A549 (cell line): ENCODE measurements around the gene FAM240B.

Experiments used
- EP300 ChIP-seq, 2 experiments: fragments of >200 bp; sonication (Bioruptor Twin); formaldehyde crosslinking; IDR thresholded peaks; 2 replicates in 1 of 2; 3 replicates in 1 of 2; pipeline ENCODE4 v1.6.1; 2016 to 2017
- HDAC2 ChIP-seq: fragments of 200-600 bp; sonication (generic); IDR thresholded peaks from 2 replicates; pipeline ENCODE4 v1.6.1; 2016
- MAZ ChIP-seq: fragments of 150-350 bp; IDR thresholded peaks from 2 replicates; pipeline ENCODE4 v1.6.1; 2014; ENCODE audit warnings: antibody characterized with exemption, low read depth, low read length, borderline replicate concordance
- NR3C1 ChIP-seq: fragments of >200 bp; sonication (Bioruptor Twin); formaldehyde crosslinking; IDR thresholded peaks from 3 replicates; pipeline ENCODE4 v1.6.1; 2017
- RFX5 ChIP-seq: fragments of 450-650 bp; IDR thresholded peaks from 2 replicates; pipeline ENCODE4 v1.7.1; 2014; ENCODE audit warnings: antibody characterized with exemption, mild to moderate bottlenecking, moderate library complexity
- SMC3 ChIP-seq: fragments of >200 bp; sonication (Bioruptor Twin); formaldehyde crosslinking; IDR thresholded peaks from 3 replicates; pipeline ENCODE4 v1.6.1; 2018; ENCODE audit warnings: inconsistent platforms
- SREBF2 ChIP-seq: fragments of 450-650 bp; IDR thresholded peaks from 2 replicates; pipeline ENCODE4 v1.6.1; 2014; ENCODE audit warnings: mild to moderate bottlenecking, moderate library complexity
- TP53 ChIP-seq: fragments of 250-450 bp; sonication (Bioruptor Pico); IDR thresholded peaks from 2 replicates; pipeline ENCODE4 v1.5.0; 2021; ENCODE audit warnings: mild to moderate bottlenecking, moderate library complexity
- TF ChIP-seq, protein P1 (sequence below): IDR thresholded peaks from 2 replicates; pipeline ENCODE4 v1.6.1; 2012
- TF ChIP-seq, protein P2 (sequence below): fragments of >200 bp; sonication (Bioruptor Twin); formaldehyde crosslinking; IDR thresholded peaks from 3 replicates; pipeline ENCODE4 v1.5.1; 2016

DNA sequence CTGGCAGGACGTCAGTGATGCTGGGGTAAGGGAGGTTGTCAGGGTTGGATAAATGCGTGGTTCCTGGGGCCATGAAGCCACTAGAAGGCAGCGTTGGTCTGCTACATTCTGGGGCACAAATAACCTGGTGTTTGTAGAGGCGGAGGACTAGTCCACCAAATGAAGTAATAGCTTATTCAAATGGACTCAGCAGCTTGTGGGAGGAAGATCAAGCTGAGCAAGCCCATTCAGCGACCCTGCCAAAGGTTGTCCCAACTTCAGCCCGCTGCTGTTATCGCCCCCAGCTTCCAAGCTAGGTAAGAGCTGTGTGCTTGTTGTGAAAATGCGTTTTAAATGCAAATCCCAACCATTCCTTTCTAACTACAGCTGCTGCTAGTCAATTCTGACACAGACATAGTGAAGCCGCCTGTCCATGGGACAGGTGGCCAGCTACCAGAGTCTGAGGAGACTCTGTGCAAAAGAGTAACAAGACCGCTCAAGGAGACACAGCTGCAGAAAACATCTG is 7.6 kb upstream of the FAM240B start:
- TF ChIP-seq SMC3 = peak; percentile 89
- TF ChIP-seq SREBF2 = no peak
- TF ChIP-seq, protein P1, sequence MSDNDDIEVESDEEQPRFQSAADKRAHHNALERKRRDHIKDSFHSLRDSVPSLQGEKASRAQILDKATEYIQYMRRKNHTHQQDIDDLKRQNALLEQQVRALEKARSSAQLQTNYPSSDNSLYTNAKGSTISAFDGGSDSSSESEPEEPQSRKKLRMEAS = no peak
- no peak for TF ChIP-seq EP300 (IDR thresholded peaks at IDR 0.05)
- TF ChIP-seq HDAC2 = no peak
- TF ChIP-seq, protein P2, sequence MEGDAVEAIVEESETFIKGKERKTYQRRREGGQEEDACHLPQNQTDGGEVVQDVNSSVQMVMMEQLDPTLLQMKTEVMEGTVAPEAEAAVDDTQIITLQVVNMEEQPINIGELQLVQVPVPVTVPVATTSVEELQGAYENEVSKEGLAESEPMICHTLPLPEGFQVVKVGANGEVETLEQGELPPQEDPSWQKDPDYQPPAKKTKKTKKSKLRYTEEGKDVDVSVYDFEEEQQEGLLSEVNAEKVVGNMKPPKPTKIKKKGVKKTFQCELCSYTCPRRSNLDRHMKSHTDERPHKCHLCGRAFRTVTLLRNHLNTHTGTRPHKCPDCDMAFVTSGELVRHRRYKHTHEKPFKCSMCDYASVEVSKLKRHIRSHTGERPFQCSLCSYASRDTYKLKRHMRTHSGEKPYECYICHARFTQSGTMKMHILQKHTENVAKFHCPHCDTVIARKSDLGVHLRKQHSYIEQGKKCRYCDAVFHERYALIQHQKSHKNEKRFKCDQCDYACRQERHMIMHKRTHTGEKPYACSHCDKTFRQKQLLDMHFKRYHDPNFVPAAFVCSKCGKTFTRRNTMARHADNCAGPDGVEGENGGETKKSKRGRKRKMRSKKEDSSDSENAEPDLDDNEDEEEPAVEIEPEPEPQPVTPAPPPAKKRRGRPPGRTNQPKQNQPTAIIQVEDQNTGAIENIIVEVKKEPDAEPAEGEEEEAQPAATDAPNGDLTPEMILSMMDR = peak; percentile 59; the same call in 2 of the 3 replicates
- TF ChIP-seq MAZ = no peak
- no peak for TF ChIP-seq TP53 (CRISPR knock-in tag)
- TF ChIP-seq RFX5 = no peak
- TF ChIP-seq NR3C1 = no peak
